ENCODE results near the gene OR4N2. TPM values are rescaled to one million over a fixed set of nuclear protein-coding genes. Genes with fewer than 3 reads are reported as not detected.

The OR4N2 gene
- total RNA-seq, 4 donors from 2014 or later: not detected

DNA sequence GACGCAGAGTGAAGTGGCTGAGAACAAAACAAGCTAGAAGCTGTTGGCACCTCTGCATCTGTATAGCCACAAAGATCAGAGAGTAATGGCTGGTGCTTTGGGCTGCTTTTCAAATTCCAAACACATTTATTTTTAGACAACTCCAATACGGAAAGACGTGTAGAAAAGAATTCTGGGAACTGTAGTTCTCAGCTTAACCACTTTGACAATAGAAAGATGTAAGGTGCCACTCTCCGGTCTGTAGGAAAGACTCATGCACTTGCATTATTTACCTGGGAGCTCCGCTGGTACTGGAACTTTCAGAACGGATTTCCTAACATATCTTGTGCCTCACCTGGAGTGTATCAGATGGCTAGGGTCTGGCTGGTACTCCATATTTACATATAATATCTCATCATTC, 69.6 kb downstream of the OR4N2 start:
- H3K4me3 ChIP-seq: no peak overlapping the region
- no peaks in the 10 kb centered on the region for H3K4me1 ChIP-seq
- no peaks in the 10 kb centered on the region for H3K36me3 ChIP-seq
- 20% methylated on average over 6 of the region's 6 CpGs for WGBS
- H3K9me3 ChIP-seq: peaks cover 2% of the 10 kb centered on the region
- DNase-seq (ENCODE audit: low spot score in 2 of 2): no peak
- no peaks in the 10 kb centered on the region for H3K27me3 ChIP-seq
- TF ChIP-seq POLR2A (IDR thresholded peaks at IDR 0.05): no peak
- no peak for TF ChIP-seq POLR2AphosphoS5 (IDR thresholded peaks at IDR 0.05)
- TF ChIP-seq EP300 (IDR thresholded peaks at IDR 0.05): no peak
- TF ChIP-seq, protein P1, sequence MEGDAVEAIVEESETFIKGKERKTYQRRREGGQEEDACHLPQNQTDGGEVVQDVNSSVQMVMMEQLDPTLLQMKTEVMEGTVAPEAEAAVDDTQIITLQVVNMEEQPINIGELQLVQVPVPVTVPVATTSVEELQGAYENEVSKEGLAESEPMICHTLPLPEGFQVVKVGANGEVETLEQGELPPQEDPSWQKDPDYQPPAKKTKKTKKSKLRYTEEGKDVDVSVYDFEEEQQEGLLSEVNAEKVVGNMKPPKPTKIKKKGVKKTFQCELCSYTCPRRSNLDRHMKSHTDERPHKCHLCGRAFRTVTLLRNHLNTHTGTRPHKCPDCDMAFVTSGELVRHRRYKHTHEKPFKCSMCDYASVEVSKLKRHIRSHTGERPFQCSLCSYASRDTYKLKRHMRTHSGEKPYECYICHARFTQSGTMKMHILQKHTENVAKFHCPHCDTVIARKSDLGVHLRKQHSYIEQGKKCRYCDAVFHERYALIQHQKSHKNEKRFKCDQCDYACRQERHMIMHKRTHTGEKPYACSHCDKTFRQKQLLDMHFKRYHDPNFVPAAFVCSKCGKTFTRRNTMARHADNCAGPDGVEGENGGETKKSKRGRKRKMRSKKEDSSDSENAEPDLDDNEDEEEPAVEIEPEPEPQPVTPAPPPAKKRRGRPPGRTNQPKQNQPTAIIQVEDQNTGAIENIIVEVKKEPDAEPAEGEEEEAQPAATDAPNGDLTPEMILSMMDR (IDR thresholded peaks at IDR 0.05): no peak
- H3K27ac ChIP-seq: no peak overlapping the region

DNA sequence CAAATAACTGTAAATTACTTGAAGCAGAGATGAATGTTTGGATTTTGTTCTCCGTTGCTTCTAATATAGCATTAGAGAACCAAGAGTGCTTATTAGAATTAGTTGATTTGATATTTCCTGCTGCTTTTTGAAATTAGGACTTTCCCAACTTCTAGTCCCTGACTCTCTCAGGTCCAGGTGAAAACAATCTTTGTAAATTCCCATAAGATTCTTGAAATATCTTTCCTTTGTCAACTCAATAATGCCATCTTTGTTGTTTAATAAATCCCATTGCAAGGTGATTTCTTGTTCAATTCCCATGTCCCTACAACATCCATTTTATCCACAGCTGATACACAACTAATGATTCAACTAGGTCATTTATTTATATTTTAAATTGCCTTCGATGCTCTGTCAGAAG, 71.3 kb downstream of the OR4N2 start, which contains the start of gene OR4K2:
OR4K2 (plus strand) TSS at position 301 of the 400 bp plus-strand sequence. CDS start 1,126 bp downstream, outside the sequence.
- 62% methylated on average over 2 of the region's 2 CpGs for WGBS
- peaks cover 7% of the 10 kb centered on the region for H3K9me3 ChIP-seq
- no peak for TF ChIP-seq EP300 (IDR thresholded peaks at IDR 0.05)
- TF ChIP-seq POLR2AphosphoS5 (IDR thresholded peaks at IDR 0.05): no peak
- no peak for TF ChIP-seq POLR2A (IDR thresholded peaks at IDR 0.05)
- TF ChIP-seq, protein P1 (IDR thresholded peaks at IDR 0.05): no peak
- H3K4me1 ChIP-seq: no peaks in the 10 kb centered on the region
- no peak within 1 kb of the TSS for H3K27ac ChIP-seq
- no peak for DNase-seq (ENCODE audit: low spot score in 2 of 2)
- no peaks in the 10 kb centered on the region for H3K36me3 ChIP-seq
- no peaks in the 10 kb centered on the region for H3K27me3 ChIP-seq
- no peak within 1 kb of the TSS for H3K4me3 ChIP-seq

DNA sequence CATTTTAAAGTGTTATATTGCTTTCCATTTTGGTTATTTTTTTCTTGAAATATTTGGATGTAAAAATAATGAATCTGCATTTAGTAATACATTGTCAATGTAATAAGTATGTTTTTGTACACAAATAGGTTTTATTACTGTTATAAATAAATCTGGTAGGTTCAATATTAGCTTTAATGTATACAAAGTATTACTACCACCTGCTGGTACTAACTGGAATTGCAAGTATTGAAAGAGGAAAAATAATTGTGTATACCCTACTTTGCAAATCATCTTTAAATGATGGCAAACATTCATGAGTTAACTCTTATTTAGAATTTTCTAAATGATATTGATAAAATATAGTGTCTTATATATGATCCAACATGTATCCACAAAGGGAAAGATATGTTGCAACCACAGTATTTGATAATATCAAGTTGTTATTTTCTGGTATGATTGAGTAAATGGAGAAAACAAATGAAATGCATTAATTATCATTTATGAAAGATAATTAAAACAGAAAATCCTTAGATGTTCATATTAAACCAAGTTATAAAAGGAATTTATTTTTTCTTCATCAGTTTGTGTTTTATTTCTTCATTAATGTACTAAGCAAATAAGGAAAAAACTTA, 74.6 kb downstream of the OR4N2 start:
- DNase-seq (ENCODE audit: low spot score in 2 of 2): no peak
- Histone ChIP-seq H3K4me3 (no peak overlapping the region), H3K27ac (no peak overlapping the region), H3K4me1 (no peaks in the 10 kb centered on the region), H3K27me3 (no peaks in the 10 kb centered on the region), H3K36me3 (no peaks in the 10 kb centered on the region), H3K9me3 (peaks cover 17% of the 10 kb centered on the region)
- TF ChIP-seq POLR2A (IDR thresholded peaks at IDR 0.05) (no peak), POLR2AphosphoS5 (IDR thresholded peaks at IDR 0.05) (no peak), EP300 (IDR thresholded peaks at IDR 0.05) (no peak)
- TF ChIP-seq, protein P1 (IDR thresholded peaks at IDR 0.05): no peak

Other genes starting within 250 kb of the OR4N2 start
- not detected for gene OR11H2, start 89.9 kb upstream of the OR4N2 start, total RNA-seq
- not detected for gene OR4Q3, start 60.2 kb upstream of the OR4N2 start, total RNA-seq
- not detected for gene OR4M1, start 30.3 kb upstream of the OR4N2 start, total RNA-seq
- gene OR4K2, start 71.4 kb downstream of the OR4N2 start, total RNA-seq: under 1 TPM in 1 of 4 donors, not detected in 3; 0.04 TPM
- not detected for gene OR4K5, start 116.8 kb downstream of the OR4N2 start, total RNA-seq
- gene OR4K1, start 127.1 kb downstream of the OR4N2 start, total RNA-seq: not detected
- gene OR4K15, start 171.8 kb downstream of the OR4N2 start, total RNA-seq: not detected
- not detected for gene OR4Q2, start 198.4 kb downstream of the OR4N2 start, total RNA-seq
- gene OR4K14, start 215.5 kb downstream of the OR4N2 start, total RNA-seq: not detected
- not detected for gene OR4K13, start 232.3 kb downstream of the OR4N2 start, total RNA-seq

Measured in suprapubic skin (tissue), 4 donors.